Peyer's patch (tissue), 4 donors: ENCODE measurements around the gene C11orf97.

Experiments
- CTCF ChIP-seq, 6 experiments: fragments of 450-650 bp in 4 of 6; fragments of 200-600 bp in 2 of 6; sonication (generic) in 1 of 6; IDR thresholded peaks; one replicate each; pipeline ENCODE4 v1.5.1; 2017 to 2019; ENCODE audit warnings: antibody characterized with exemption in 6 of 6, mild to moderate bottlenecking in 3 of 6, moderate library complexity in 1 of 6
- POLR2A ChIP-seq, 2 donors: fragments of 450-650 bp; IDR thresholded peaks; one replicate each; pipeline ENCODE4 v1.5.1; 2017; ENCODE audit warnings: antibody characterized with exemption in 2 of 2, mild to moderate bottlenecking in 2 of 2, moderate library complexity in 2 of 2

GRCh38 chr11:94549146-94549545 lies 36.9 kb downstream of the C11orf97 start:
- TF ChIP-seq POLR2A (IDR thresholded peaks at IDR 0.05) (no peak), CTCF (IDR thresholded peaks at IDR 0.05) (no peak)
